Measurements from ENCODE around the gene CMIP. TPM values are rescaled to one million over a fixed set of nuclear protein-coding genes. Genes with fewer than 3 reads are reported as not detected.

CMIP gene
- total RNA-seq, 1 experiment from 2014 or later, result 53.6 TPM

DNA sequence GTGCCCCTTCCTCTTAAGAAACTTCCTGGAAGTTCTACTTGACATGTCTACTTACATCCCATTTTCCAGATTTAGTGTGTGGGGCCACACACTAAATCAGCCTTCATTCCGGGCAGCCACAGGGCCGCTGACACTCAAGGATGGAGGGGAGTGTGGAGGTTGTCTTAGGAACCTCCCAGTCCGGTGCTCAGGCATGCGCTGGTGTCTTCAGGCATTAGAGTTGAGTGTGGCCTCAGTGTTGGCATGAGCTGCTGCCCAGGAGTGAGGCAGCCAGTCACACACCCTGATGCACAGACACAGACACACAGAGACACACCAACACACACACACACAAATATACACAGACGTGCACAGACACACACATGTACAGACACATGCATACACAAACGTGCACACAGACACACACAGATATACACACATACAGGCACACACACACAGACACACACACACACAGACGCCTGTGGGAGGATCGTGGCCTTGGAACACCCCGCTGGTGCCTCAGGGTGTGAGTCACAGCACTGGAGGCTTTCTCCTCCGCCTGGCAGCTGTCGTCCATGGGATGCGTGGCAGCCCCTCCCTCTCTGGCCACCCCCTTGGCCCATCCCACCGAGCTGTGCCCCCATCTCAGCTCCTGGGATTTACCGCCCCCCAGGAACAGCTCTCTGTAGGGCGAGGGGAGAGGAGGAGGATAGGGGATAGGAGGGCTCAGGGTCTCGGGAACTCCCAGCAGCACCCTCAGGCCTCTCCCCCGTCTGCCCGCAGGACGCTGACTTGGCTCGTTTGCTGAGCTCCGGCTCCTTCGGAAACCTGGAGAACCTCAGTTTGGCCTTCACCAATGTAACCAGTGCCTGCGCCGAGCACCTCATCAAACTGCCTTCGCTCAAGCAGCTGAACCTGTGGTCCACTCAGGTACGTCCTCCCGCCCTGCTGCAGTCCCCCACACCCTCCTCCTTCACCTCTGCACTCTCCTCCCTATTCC is 258.9 kb downstream of the CMIP start:
- ChIA-PET POLR2A (no interaction called here), CTCF (interaction anchor here (0.7 to 1.4 kb wide), 2 partner anchors 27 to 299 kb away, joined by 3 to 4 read pairs; no protein-coding TSS in a partner anchor)
- Mint-ChIP-seq H3K4me1 (ENCODE audit: insufficient read depth, unreplicated experiment) (peaks cover 16% of the 10 kb centered on the region), H3K9me3 (ENCODE audit: unreplicated experiment) (no peaks in the 10 kb centered on the region), H3K4me3 (ENCODE audit: unreplicated experiment) (no peak overlapping the region), H3K27me3 (ENCODE audit: insufficient read depth, unreplicated experiment) (no peaks in the 10 kb centered on the region), H3K27ac (ENCODE audit: low read depth, unreplicated experiment) (peak overlapping the region; percentile 46), H3K36me3 (ENCODE audit: insufficient read depth, unreplicated experiment) (peaks cover 61% of the 10 kb centered on the region)
- TF ChIP-seq, protein P1, sequence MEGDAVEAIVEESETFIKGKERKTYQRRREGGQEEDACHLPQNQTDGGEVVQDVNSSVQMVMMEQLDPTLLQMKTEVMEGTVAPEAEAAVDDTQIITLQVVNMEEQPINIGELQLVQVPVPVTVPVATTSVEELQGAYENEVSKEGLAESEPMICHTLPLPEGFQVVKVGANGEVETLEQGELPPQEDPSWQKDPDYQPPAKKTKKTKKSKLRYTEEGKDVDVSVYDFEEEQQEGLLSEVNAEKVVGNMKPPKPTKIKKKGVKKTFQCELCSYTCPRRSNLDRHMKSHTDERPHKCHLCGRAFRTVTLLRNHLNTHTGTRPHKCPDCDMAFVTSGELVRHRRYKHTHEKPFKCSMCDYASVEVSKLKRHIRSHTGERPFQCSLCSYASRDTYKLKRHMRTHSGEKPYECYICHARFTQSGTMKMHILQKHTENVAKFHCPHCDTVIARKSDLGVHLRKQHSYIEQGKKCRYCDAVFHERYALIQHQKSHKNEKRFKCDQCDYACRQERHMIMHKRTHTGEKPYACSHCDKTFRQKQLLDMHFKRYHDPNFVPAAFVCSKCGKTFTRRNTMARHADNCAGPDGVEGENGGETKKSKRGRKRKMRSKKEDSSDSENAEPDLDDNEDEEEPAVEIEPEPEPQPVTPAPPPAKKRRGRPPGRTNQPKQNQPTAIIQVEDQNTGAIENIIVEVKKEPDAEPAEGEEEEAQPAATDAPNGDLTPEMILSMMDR (IDR thresholded peaks at IDR 0.05; ENCODE audit: unreplicated experiment), result no peak
- intact Hi-C loops (cut with micrococcal nuclease), result no loop called here
- BruUV-seq (replicated peaks), result no TSS peak
- peak; percentile 46 for DNase-seq (ENCODE audit: unreplicated experiment)

DNA sequence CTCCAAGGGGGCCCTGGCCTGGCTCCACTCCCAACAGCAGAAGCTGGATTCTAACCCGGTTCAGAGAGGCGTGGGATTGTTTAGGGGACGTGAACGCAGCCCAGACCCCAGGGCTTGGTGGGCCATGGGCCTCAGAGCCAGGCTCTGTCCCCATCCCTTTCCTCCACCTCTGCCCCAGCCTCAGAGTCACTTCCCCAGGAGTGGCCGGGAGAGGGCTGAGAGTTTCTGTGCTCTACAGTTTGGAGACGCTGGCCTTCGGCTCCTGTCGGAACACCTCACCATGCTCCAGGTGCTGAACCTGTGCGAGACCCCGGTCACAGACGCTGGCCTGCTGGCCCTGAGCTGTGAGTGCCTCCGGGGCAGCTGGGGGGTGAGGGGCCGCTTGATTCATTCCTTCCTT is 260.7 kb downstream of the CMIP start:
- H3K27ac Mint-ChIP-seq (ENCODE audit: low read depth, unreplicated experiment), result no peak overlapping the region
- H3K36me3 Mint-ChIP-seq (ENCODE audit: insufficient read depth, unreplicated experiment), result peaks cover 50% of the 10 kb centered on the region
- peaks cover 16% of the 10 kb centered on the region for H3K4me1 Mint-ChIP-seq (ENCODE audit: insufficient read depth, unreplicated experiment)
- intact Hi-C loops (cut with micrococcal nuclease), result no loop called here
- TF ChIP-seq, protein P1 (IDR thresholded peaks at IDR 0.05; ENCODE audit: unreplicated experiment), result no peak
- DNase-seq (ENCODE audit: unreplicated experiment), result no peak
- BruUV-seq (replicated peaks), result no TSS peak
- no peak overlapping the region for H3K4me3 Mint-ChIP-seq (ENCODE audit: unreplicated experiment)
- no peaks in the 10 kb centered on the region for H3K27me3 Mint-ChIP-seq (ENCODE audit: insufficient read depth, unreplicated experiment)
- CTCF ChIA-PET, result interaction anchor here (1.0 kb wide), 1 partner anchor 8 kb away, joined by 3 read pairs; no protein-coding TSS in a partner anchor
- POLR2A ChIA-PET, result no interaction called here
- H3K9me3 Mint-ChIP-seq (ENCODE audit: unreplicated experiment), result no peaks in the 10 kb centered on the region

DNA sequence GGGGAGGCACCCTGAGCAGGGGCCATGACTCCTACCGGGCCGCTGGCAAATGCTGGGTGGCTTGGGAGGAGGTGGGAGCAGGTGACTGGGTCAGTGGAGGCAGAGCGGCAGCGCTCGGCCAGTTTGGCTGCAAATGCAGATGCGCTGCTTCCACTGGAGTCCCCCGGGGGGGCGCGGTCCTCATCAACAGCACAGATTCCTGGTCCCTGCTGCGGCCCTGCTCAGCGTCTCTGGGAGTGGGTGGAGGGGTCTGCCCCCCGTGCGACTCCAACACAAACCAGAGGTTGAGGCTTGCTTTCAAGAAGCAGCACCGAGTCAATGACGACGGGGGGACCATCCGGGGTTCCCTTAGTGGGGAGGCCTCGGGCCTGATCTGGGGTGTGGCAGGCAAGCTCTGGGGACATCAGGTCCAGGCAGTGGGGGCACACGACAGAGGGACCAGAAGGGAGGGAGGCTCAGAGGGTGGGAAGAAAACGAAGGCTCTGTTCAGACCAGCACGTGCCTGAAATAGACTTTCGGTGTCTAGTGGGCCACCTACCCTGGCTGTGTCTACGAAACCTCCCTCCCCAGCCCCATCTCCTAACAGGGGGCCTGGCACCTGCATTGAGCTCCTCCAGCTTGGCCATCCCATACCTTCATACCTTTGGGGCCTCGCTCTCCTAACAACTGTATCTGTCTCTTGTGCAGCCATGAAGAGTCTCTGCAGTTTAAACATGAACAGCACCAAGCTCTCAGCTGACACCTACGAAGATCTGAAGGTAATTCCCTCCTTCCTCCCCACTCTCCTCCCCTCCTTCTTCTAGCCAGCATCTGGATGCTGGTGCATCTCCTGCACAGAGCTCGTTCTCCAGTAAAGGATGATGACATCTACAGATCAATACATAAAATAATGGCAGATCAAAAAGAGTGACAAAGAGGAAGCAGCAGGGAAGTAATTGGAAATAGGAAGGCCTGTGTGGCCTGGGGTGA is 262.0 kb downstream of the CMIP start:
- ChIA-PET CTCF (interaction anchor here (0.7 to 1.6 kb wide), 3 partner anchors 9 to 255 kb away, joined by 3 read pairs; no protein-coding TSS in a partner anchor), POLR2A (interaction anchor here (0.7 kb wide), 1 partner anchor 879 kb away, joined by 3 read pairs; no protein-coding TSS in a partner anchor)
- no peak overlapping the region for H3K4me3 Mint-ChIP-seq (ENCODE audit: unreplicated experiment)
- peak overlapping the region; percentile 68 for H3K27ac Mint-ChIP-seq (ENCODE audit: low read depth, unreplicated experiment)
- no peaks in the 10 kb centered on the region for H3K9me3 Mint-ChIP-seq (ENCODE audit: unreplicated experiment)
- BruUV-seq (replicated peaks), result no TSS peak
- no peak for DNase-seq (ENCODE audit: unreplicated experiment)
- peaks cover 23% of the 10 kb centered on the region for H3K4me1 Mint-ChIP-seq (ENCODE audit: insufficient read depth, unreplicated experiment)
- H3K27me3 Mint-ChIP-seq (ENCODE audit: insufficient read depth, unreplicated experiment), result no peaks in the 10 kb centered on the region
- H3K36me3 Mint-ChIP-seq (ENCODE audit: insufficient read depth, unreplicated experiment), result peaks cover 37% of the 10 kb centered on the region
- TF ChIP-seq, protein P1 (IDR thresholded peaks at IDR 0.05; ENCODE audit: unreplicated experiment), result no peak
- intact Hi-C loops (cut with micrococcal nuclease), result no loop called here
